ENCODE data around the gene ARRB1.

The ARRB1 gene

GRCh38 chr11:75286826-75287465 lies 64.5 kb downstream of the ARRB1 start:
- TF ChIP-seq GATA3 (IDR thresholded peaks at IDR 0.05; ENCODE audit: low read depth, low read length) = no peak
- no peak for TF ChIP-seq GATA2 (IDR thresholded peaks at IDR 0.05; ENCODE audit: low read depth, low read length)

- TF ChIP-seq GATA3 (IDR thresholded peaks at IDR 0.05; ENCODE audit: low read depth, low read length) (no peak), GATA2 (IDR thresholded peaks at IDR 0.05; ENCODE audit: low read depth, low read length) (no peak)
Observed at GRCh38 chr11:75285776-75286360, 65.6 kb downstream of the ARRB1 start.

- TF ChIP-seq GATA3 (IDR thresholded peaks at IDR 0.05; ENCODE audit: low read depth, low read length) (no peak), GATA2 (IDR thresholded peaks at IDR 0.05; ENCODE audit: low read depth, low read length) (no peak)
Observed at GRCh38 chr11:75283391-75283931, 68.0 kb downstream of the ARRB1 start.

- TF ChIP-seq GATA3 (IDR thresholded peaks at IDR 0.05; ENCODE audit: low read depth, low read length) (no peak), GATA2 (IDR thresholded peaks at IDR 0.05; ENCODE audit: low read depth, low read length) (no peak)
Observed at GRCh38 chr11:75281469-75282095, 69.9 kb downstream of the ARRB1 start.

GRCh38 chr11:75280770-75281468 lies 70.5 kb downstream of the ARRB1 start:
- TF ChIP-seq GATA2 (IDR thresholded peaks at IDR 0.05; ENCODE audit: low read depth, low read length) (no peak), GATA3 (IDR thresholded peaks at IDR 0.05; ENCODE audit: low read depth, low read length) (no peak)

GRCh38 chr11:75280227-75280701 lies 71.2 kb downstream of the ARRB1 start:
- TF ChIP-seq GATA2 (IDR thresholded peaks at IDR 0.05; ENCODE audit: low read depth, low read length) (no peak), GATA3 (IDR thresholded peaks at IDR 0.05; ENCODE audit: low read depth, low read length) (no peak)

- no peak for TF ChIP-seq GATA2 (IDR thresholded peaks at IDR 0.05; ENCODE audit: low read depth, low read length)
Observed at GRCh38 chr11:75279273-75279672, 72.2 kb downstream of the ARRB1 start.

- no peak for TF ChIP-seq GATA3 (IDR thresholded peaks at IDR 0.05; ENCODE audit: low read depth, low read length)
- no peak for TF ChIP-seq GATA2 (IDR thresholded peaks at IDR 0.05; ENCODE audit: low read depth, low read length)
Observed at GRCh38 chr11:75277991-75278790, 73.3 kb downstream of the ARRB1 start.

GRCh38 chr11:75277211-75277805 lies 74.2 kb downstream of the ARRB1 start:
- no peak for TF ChIP-seq GATA3 (IDR thresholded peaks at IDR 0.05; ENCODE audit: low read depth, low read length)
- TF ChIP-seq GATA2 (IDR thresholded peaks at IDR 0.05; ENCODE audit: low read depth, low read length) = no peak

GRCh38 chr11:75276686-75277085 lies 74.8 kb downstream of the ARRB1 start:
- TF ChIP-seq GATA2 (IDR thresholded peaks at IDR 0.05; ENCODE audit: low read depth, low read length) = no peak
- TF ChIP-seq GATA3 (IDR thresholded peaks at IDR 0.05; ENCODE audit: low read depth, low read length) = no peak

- no peak for TF ChIP-seq GATA3 (IDR thresholded peaks at IDR 0.05; ENCODE audit: low read depth, low read length)
- no peak for TF ChIP-seq GATA2 (IDR thresholded peaks at IDR 0.05; ENCODE audit: low read depth, low read length)
Observed at GRCh38 chr11:75276186-75276585, 75.3 kb downstream of the ARRB1 start.

GRCh38 chr11:75275581-75275980 lies 75.9 kb downstream of the ARRB1 start:
- no peak for TF ChIP-seq GATA3 (IDR thresholded peaks at IDR 0.05; ENCODE audit: low read depth, low read length)

Data from SH-SY5Y (cell line).